Hepatocyte (in vitro differentiated cells): ENCODE results near the gene TMEM250.
"Not testable (repeated sequence)": the region's sequence is repeated elsewhere in the genome, so short reads cannot be mapped to it uniquely, and the experiment has no call there.

Experiments used
- EZH2phosphoT487 ChIP-seq: fragments of 200-600 bp; sonication (generic); IDR thresholded peaks from one replicate; pipeline ENCODE4 v1.6.1; 2018; ENCODE audit warnings: antibody characterized with exemption, mild to moderate bottlenecking, low read depth, moderate library complexity; ENCODE audit not compliant: unreplicated experiment, severe bottlenecking
- TF ChIP-seq, protein P1 (sequence below): fragments of 200-600 bp; sonication (generic); IDR thresholded peaks from 2 replicates; pipeline ENCODE4 v1.5.1; 2016; ENCODE audit warnings: antibody characterized with exemption, mild to moderate bottlenecking; ENCODE audit not compliant: poor library complexity

DNA sequence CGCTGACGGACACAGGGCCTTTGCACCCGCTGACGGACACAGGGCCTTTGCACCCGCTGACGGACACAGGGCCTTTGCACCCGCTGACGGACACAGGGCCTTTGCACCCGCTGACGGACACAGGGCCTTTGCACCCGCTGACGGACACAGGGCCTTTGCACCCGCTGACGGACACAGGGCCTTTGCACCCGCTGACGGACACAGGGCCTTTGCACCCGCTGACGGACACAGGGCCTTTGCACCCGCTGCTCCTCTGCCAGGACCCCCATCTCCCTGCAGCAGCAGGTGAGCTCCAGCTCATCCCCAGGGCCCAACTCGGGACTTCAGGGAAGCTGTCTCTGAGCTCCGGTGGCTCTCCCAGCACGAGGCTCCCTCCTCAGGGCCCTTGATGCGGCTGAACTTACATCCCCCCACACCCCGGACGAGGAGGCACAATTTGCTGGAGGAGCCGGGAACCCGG, 17.0 kb downstream of the TMEM250 start:
- not testable (repeated sequence) for TF ChIP-seq EZH2phosphoT487
- TF ChIP-seq, protein P1, sequence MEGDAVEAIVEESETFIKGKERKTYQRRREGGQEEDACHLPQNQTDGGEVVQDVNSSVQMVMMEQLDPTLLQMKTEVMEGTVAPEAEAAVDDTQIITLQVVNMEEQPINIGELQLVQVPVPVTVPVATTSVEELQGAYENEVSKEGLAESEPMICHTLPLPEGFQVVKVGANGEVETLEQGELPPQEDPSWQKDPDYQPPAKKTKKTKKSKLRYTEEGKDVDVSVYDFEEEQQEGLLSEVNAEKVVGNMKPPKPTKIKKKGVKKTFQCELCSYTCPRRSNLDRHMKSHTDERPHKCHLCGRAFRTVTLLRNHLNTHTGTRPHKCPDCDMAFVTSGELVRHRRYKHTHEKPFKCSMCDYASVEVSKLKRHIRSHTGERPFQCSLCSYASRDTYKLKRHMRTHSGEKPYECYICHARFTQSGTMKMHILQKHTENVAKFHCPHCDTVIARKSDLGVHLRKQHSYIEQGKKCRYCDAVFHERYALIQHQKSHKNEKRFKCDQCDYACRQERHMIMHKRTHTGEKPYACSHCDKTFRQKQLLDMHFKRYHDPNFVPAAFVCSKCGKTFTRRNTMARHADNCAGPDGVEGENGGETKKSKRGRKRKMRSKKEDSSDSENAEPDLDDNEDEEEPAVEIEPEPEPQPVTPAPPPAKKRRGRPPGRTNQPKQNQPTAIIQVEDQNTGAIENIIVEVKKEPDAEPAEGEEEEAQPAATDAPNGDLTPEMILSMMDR: not testable (repeated sequence)
